SKM-1 treated with dmso at 0.1 percent for 144 hours (cell line): ENCODE data around the gene TSHZ2.
"Not testable (repeated sequence)": the region's sequence is repeated elsewhere in the genome, so short reads cannot be mapped to it uniquely, and the experiment has no call there.

Experiments used
- DNase-seq: peaks from one replicate; lab custom pipeline; 2025; ENCODE audit not compliant: unreplicated experiment; lab: John Stamatoyannopoulos, UW

TSHZ2 gene

GRCh38 chr20:53487461-53488200 lies 515.5 kb downstream of the TSHZ2 start:
- no peak for DNase-seq

DNA sequence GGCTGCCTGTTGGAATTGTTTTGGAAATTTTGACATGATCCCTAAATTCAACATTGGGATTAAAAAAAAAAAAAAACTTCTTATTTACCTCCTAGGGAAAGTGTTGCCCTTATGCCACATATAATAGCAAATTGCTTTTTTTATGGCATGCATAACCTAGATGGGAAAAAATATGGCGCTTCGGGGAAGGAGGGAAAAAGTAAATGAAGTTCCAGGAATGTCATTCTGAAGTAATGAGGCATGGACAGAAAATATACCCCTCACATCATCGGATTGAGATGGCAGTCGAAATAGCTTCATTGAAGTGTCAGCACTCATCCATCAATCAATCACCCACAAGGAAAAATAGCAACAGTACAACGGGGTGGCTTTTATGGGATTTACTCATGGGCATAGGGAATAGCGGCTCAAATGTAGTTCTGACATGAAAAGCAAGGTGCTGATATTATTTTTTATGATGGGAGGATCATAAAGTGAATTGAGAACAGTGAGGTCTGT lies 516.7 kb downstream of the TSHZ2 start:
- no peak for DNase-seq

DNA sequence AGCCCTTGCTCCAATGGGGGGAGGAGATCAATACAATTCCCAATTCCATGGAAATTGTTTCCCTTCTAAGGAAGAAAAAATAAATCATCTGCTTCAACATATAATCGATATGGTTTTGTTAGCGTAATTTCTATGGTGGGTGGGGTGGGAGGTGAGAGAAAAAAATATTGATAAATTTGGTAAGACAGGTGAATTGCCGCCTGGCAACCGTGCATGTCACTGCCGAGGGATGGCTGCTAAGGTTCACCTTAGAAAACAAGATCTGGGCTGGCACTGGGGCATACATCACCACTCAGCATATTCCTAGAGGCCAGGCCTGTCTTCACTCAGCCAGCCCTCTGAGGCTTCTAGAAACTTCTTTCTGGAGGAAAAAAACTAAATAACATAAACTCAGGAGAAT lies 517.4 kb downstream of the TSHZ2 start:
- DNase-seq, result no peak

GRCh38 chr20:53490620-53491019 lies 518.5 kb downstream of the TSHZ2 start:
- DNase-seq, result no peak

DNA sequence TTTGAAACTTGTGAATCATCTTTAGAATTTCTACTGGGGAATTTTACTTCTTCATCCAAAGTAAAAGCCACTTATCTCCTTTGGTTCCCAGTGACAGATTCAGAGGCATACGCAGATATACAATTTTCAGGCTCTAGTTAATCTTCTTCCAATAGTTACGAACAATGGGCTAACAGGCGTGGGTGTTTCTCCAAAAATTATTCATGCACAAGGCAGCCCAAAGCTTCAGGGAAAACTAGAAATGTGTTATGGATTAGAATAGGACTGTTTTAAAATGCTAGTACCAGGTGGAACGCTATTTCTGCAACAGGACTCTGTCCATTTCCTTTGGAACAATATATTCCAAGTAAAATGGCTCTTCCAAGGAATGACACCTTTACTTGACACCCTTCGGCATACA lies 519.3 kb downstream of the TSHZ2 start:
- DNase-seq, result no peak

DNA sequence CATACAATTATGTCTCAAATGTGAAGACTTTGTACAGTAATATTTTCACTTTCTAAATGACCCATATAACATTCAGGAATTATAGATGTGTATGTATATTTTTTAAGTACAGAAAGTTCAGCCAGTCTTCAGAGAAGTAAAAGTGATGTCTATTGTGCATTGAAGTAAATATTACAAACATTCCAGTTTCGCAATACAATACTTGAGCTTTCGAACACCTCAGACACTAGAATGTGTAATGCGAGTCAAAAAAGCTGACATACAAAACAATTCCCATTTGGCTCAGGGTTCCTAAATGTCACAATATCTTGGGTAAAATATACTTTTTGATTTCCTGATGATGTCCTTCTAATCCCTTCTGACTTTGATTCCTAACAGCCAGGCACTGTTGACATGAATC lies 520.1 kb downstream of the TSHZ2 start:
- DNase-seq, result no peak

DNA sequence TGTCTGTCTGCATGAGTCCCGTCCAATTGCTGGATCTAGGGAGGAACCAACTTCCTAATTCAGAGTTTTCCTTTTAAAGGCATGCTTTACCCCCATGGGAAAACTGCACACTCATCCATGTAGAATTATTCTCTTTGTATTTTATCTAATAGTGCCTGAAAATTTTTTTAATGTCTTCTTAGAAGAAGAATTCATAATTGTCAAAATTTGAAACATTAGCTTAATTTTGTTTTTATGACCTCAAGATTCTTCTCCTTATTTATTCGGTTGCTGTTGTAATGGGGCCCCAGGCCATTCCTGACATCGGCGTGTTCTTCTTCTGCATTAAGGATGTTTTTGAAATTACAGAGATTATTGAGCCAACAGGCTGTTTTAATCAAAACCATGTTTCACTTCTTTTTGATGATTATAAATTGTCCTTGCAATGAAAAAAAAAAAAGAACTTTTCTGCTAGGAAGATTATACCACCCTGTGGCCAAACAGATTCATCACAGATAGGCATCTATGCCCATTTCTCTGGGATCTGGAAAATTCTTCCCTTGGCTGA lies 521.2 kb downstream of the TSHZ2 start:
- DNase-seq, result no peak

DNA sequence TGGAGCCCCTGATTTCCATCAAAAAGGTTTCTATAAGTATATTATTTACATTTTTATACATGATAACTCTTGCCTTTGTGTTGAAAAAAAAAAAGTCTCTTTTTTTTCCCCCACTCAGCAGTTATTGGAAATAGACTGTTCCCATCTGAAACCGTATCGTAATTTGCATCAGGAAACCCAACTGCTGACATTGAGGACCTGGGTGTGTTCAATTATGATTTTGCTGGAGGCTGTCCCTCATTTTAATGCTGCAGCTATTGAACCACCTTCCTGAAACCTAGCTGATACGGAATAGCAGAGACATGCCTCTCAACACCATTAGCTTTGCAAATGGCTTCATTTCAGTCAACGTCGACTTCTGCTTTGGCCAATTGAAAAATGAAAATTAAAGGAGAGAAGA lies 522.6 kb downstream of the TSHZ2 start:
- DNase-seq, result no peak

DNA sequence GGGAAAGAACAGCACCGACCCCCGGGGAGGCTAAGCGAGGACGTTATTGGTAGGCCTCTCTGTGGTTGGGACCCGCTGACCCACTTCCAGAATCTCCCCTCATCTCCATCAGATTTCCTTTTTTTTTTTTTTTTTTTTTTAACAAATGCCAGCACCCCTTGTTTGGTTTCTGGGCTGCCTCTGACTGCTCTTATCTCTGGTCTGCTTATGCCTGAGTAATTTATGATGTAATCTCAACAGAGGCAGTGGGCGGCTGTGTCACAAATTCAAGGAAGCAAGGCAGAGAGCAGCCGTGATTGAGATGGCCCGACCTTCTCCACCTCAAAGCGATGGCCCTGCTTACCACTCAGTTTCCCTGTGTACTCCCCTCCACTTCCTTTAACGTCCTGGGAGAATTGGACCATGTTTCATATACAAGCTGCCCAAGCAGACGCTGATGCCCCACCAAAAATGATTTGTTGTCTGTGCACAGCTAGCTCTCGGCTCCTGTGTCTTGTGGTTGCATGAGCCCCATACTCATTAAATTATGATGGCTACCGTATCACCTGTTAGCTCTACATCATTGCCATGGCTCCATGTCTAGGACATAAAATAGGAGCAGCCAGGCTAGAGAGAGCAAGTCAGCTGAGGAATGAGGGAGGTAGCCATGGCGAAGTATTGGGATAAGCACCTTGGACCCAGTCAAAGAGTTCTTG lies 523.4 kb downstream of the TSHZ2 start:
- no peak for DNase-seq

- DNase-seq, result no peak
Measured at GRCh38 chr20:53497246-53497645, 525.1 kb downstream of the TSHZ2 start.

- DNase-seq, result no peak
Measured at GRCh38 chr20:53498341-53498740, 526.2 kb downstream of the TSHZ2 start.

DNA sequence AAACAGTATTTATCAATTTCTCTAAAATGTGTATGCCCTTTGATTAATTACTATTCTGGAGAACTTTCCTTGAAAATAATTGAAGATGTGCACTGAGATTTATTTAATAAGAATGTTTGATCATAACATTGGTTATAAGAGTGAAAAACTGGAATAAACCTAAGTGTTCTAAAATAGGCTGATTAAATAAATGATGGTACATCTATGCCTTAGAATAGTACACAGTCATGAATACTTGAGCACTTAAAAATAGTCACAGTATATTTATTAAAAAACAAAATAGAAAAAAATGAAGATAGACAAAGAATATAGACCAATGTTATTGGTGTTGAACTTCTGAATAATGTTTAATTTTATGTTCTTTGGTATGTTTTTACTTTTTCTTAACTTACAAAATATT lies 528.5 kb downstream of the TSHZ2 start:
- DNase-seq, result no peak

DNA sequence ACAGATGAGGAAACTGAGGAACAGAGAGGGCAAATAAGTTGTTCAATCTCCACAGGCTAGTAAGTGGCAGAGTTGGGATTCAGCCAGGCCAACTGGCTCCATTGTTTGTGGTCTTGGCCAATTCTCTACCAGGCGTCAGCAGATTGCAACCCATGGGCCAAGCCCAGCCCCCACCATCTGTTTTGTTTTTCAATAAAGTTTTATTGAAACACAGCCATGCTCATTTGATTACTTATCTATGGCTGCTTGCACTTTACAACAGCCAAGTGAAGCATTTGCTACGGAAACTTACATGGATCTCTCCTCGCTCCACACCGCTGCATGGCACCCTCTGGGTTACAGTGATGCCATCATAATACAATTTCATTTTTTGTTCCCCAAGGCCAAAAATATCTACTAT lies 530.7 kb downstream of the TSHZ2 start:
- no peak for DNase-seq

GRCh38 chr20:53503517-53503919 lies 531.4 kb downstream of the TSHZ2 start:
- DNase-seq, result no peak

DNA sequence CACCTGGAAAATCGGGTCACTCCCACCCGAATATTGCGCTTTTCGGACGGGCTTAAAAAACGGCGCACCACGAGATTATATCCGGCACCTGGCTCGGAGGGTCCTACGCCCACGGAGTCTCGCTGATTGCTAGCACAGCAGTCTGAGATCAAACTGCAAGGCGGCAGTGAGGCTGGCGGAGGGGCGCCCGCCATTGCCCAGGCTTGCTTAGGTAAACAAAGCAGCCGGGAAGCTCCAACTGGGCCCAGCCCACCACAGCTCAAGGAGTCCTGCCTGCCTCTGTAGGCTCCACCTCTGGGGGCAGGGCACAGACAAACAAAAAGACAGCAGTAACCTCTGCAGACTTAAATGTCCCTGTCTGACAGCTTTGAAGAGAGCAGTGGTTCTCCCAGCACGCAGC lies 531.9 kb downstream of the TSHZ2 start:
- not testable (repeated sequence) for DNase-seq

DNA sequence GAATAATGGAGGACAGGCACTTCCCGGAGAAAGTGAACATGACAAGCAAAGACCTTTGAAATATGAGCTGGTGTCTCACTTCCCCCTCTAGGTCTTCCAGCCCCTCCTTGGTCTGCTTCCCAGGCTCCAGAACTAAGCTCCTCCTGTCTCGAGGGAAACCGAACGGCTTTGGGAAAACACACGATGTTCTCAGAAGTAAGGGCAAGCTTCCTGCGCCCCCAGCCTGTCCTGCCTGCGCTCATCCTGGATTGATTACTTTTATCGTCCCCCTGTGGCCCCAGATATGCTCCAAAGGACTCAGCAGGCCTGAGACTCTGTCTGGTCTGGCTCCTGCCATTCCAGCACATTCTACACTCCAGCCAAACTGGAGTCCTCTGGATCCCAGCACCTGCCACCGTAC lies 538.1 kb downstream of the TSHZ2 start:
- no peak for DNase-seq

- DNase-seq, result no peak
Measured at GRCh38 chr20:53510704-53511103, 538.5 kb downstream of the TSHZ2 start.

DNA sequence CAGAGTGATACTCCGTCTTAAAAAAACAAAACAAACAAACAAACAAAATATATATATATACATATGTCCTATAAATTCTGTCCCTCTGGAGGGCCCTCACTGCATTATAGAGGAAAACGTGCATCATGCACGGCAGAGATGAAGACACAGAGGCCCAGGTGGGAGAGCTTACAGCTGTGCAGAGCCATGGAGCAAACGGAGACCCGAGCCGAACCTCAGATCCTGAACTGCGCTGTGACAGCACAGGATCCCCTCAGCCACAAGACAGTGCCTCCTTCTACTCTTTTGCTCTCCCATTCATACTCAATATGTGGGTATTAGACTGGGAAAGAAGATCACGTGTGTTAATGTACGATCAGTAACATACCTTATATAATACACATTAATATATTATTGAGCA lies 539.9 kb downstream of the TSHZ2 start:
- DNase-seq, result no peak

- no peak for DNase-seq
Measured at GRCh38 chr20:53513168-53513488, 541.0 kb downstream of the TSHZ2 start.

GRCh38 chr20:53513489-53514298 lies 541.5 kb downstream of the TSHZ2 start:
- DNase-seq, result no peak

DNA sequence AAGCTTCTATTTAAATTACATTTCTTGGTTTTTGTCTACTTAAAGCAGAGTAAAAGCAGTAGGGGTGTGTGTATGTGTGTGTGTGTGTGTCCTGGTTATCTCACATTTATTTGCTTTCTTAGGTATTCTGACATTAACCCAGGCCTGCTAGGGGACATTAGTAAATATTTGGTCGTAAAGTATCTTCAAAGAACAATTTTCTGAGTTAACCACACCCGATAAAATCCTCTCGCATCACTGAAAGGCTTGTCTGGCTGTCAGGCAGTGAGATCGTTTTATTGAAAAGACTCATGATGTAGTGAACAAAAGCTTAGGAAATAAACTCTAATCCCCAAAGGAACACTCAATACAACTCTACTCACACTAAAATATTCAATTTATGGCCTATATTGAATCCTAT lies 543.6 kb downstream of the TSHZ2 start:
- DNase-seq, result no peak

DNA sequence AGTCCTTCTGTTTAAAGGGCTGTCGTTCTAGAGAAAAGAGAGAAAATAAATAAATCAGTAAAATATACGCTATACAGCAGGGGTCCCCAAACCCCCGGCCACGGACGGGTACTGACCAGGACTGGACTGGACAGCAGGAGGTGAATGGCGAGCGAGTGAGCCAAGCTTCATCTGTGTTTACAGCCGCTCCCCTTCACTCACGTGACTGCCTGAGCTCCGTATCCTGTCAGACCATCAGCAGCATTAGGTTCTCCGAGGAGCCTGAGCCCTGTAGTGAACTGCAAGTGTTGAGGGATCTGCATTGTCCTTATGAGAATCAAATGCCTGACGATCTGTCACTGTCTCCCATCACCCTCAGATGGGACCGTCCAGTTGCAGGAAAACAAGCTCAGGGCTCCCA lies 545.0 kb downstream of the TSHZ2 start:
- no peak for DNase-seq
